Osteocyte (in vitro differentiated cells): ENCODE results near the gene WAC. TPM values are rescaled to one million over a fixed set of nuclear protein-coding genes. Genes with fewer than 3 reads are reported as not detected.
"Not testable (repeated sequence)": the region's sequence is repeated elsewhere in the genome, so short reads cannot be mapped to it uniquely, and the experiment has no call there.

ENCODE experiments used
- DNase-seq: peaks from one replicate; pipeline ENCODE4 v3.0.0; 2021; ENCODE audit warnings: mixed read lengths; ENCODE audit not compliant: unreplicated experiment; ENCODE audit errors: extremely low spot score
- H3K27ac Mint-ChIP-seq: one replicate; pipeline ENCODE4 v1.8.0; 2021; ENCODE audit warnings: mild to moderate bottlenecking, mixed read lengths; ENCODE audit not compliant: unreplicated experiment
- H3K27me3 Mint-ChIP-seq: one replicate; pipeline ENCODE4 v1.8.0; 2021; ENCODE audit warnings: mixed read lengths; ENCODE audit not compliant: unreplicated experiment
- H3K36me3 Mint-ChIP-seq: one replicate; pipeline ENCODE4 v1.8.0; 2021; ENCODE audit warnings: mixed read lengths; ENCODE audit not compliant: unreplicated experiment
- H3K4me1 Mint-ChIP-seq: one replicate; pipeline ENCODE4 v1.8.0; 2021; ENCODE audit warnings: mixed read lengths; ENCODE audit not compliant: unreplicated experiment
- H3K4me3 Mint-ChIP-seq: one replicate; pipeline ENCODE4 v1.8.0; 2021; ENCODE audit warnings: mild to moderate bottlenecking, moderate library complexity, mixed read lengths; ENCODE audit not compliant: unreplicated experiment
- H3K9me3 Mint-ChIP-seq: one replicate; pipeline ENCODE4 v1.8.0; 2021; ENCODE audit warnings: mixed read lengths; ENCODE audit not compliant: unreplicated experiment
- total RNA-seq: library from RNA; stranded (reverse); gene quantifications from 2 replicates; pipeline ENCODE4 v1.2.1, GENCODE V29; 2021
- TF ChIP-seq, protein P1 (sequence below): fragments of 200-600 bp; sonication (generic); IDR thresholded peaks from 2 replicates; pipeline ENCODE4 v1.5.0; 2021; ENCODE audit warnings: antibody characterized with exemption, mild to moderate bottlenecking, moderate library complexity

The WAC gene
- total RNA-seq, 1 donor from 2014 or later, result 110 TPM

DNA sequence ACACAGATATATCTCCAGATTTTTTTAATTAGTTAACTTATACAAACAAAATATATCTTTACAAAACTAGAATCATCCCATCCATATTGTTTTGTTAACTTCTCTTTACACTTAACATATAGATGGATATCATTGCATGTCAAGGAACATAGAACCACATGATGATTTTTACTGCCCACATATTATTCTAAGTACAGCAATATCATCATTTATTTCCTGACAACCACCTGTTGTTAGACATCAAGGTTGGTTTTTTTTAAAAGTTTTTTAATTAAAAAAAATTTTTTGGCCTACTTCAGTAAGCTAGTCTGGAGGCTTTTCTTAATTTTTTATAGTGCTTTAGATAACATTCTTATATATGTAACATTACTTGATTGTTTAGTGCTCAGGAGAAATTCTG lies 105.5 kb downstream of the WAC start:
- Mint-ChIP-seq H3K9me3 (peaks cover 3% of the 10 kb centered on the region), H3K36me3 (no peaks in the 10 kb centered on the region), H3K27ac (no peak overlapping the region), H3K4me3 (no peak overlapping the region), H3K4me1 (no peaks in the 10 kb centered on the region), H3K27me3 (peaks cover 17% of the 10 kb centered on the region)
- DNase-seq, result no peak
- TF ChIP-seq, protein P1, sequence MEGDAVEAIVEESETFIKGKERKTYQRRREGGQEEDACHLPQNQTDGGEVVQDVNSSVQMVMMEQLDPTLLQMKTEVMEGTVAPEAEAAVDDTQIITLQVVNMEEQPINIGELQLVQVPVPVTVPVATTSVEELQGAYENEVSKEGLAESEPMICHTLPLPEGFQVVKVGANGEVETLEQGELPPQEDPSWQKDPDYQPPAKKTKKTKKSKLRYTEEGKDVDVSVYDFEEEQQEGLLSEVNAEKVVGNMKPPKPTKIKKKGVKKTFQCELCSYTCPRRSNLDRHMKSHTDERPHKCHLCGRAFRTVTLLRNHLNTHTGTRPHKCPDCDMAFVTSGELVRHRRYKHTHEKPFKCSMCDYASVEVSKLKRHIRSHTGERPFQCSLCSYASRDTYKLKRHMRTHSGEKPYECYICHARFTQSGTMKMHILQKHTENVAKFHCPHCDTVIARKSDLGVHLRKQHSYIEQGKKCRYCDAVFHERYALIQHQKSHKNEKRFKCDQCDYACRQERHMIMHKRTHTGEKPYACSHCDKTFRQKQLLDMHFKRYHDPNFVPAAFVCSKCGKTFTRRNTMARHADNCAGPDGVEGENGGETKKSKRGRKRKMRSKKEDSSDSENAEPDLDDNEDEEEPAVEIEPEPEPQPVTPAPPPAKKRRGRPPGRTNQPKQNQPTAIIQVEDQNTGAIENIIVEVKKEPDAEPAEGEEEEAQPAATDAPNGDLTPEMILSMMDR, result no peak

DNA sequence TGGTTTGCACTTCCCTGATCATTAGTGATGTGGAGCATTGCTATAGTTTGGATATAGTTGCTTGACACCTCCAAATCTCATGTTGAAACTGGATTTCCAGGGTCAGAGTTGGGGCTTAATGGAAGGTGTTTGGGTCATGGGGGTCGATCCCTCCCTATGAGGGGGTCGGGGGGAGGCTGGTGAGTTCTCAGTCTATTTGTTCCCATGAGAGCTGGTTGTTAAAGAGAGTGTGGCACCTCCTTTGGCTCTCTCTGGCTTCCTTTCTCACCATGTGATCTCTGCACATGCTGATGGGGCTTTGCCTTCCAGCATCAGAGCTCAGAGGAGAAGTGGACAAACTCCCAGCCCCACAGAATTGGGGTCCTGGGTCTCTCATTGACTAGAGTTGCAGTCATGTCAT lies 107.6 kb downstream of the WAC start:
- no peak overlapping the region for H3K4me3 Mint-ChIP-seq
- H3K27ac Mint-ChIP-seq, result no peak overlapping the region
- peak; percentile 53 for DNase-seq
- H3K4me1 Mint-ChIP-seq, result no peaks in the 10 kb centered on the region
- TF ChIP-seq, protein P1, result no peak
- H3K36me3 Mint-ChIP-seq, result no peaks in the 10 kb centered on the region
- H3K9me3 Mint-ChIP-seq, result peaks cover 3% of the 10 kb centered on the region
- H3K27me3 Mint-ChIP-seq, result peaks cover 8% of the 10 kb centered on the region

DNA sequence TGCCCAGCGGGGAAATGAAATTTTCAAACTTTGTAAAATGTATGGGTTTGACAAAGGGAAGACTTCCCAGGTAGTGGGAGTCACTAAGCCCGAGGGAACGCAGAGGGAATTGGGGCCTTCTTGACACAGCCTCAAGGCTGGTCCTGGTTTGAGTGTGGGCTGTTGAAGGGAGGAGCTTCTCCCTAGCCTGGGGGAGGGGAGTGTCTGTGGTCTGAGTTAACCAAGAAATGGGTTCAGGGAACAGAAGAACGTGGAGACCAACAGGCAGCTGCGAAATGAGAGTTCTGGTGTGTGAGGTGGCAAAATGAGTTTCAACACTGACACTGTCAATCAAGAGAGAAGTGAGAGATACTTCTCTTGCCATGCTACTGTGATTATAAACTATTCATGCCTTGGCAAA lies 111.7 kb downstream of the WAC start:
- H3K4me3 Mint-ChIP-seq, result no peak overlapping the region
- peaks cover 15% of the 10 kb centered on the region for H3K27me3 Mint-ChIP-seq
- peaks cover 3% of the 10 kb centered on the region for H3K9me3 Mint-ChIP-seq
- H3K36me3 Mint-ChIP-seq, result no peaks in the 10 kb centered on the region
- no peak for DNase-seq
- no peak overlapping the region for H3K27ac Mint-ChIP-seq
- no peaks in the 10 kb centered on the region for H3K4me1 Mint-ChIP-seq
- TF ChIP-seq, protein P1, result no peak

DNA sequence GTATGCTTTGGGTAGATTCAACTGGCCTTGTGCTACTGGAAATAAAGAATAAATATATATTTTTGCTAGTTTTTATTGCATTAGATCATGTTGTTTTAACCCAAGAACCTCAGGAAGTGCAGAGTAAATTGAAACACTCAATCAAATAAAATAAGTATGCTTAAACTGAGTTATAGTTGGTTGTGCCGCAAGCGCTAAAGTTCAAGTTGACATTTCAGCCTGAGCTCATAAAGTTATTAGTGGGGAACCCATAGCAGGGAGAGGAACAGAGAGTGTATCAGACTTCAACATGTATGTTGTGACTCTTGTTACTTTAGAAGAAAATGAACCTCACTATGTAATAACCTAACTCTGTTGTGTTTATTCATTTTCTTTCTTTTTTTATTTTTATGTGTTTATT lies 119.2 kb downstream of the WAC start:
- H3K4me3 Mint-ChIP-seq, result no peak overlapping the region
- no peak for DNase-seq
- peaks cover 3% of the 10 kb centered on the region for H3K9me3 Mint-ChIP-seq
- TF ChIP-seq, protein P1, result no peak
- H3K27me3 Mint-ChIP-seq, result peaks cover 10% of the 10 kb centered on the region
- no peak overlapping the region for H3K27ac Mint-ChIP-seq
- no peaks in the 10 kb centered on the region for H3K4me1 Mint-ChIP-seq
- H3K36me3 Mint-ChIP-seq, result no peaks in the 10 kb centered on the region

DNA sequence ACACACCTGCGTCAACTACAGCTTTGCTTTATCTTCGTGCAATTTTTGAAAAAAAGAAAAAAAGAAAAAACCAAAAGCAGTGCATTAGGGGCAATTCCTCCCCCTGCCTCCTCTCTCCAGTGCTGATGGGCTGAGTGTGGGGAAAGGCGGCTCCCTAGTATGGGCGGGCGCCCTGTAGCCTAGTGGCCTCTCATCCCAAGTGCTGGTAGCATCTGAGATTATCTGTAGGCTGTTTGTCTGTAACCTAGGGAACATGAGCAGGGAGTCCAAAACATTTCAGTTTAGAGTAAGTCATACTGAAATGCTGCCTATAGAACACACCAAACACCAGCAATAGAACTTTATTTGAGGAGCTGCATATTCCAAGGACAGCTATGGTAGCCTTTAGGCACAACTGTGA lies 119.8 kb downstream of the WAC start:
- peaks cover 8% of the 10 kb centered on the region for H3K27me3 Mint-ChIP-seq
- no peaks in the 10 kb centered on the region for H3K36me3 Mint-ChIP-seq
- no peak overlapping the region for H3K27ac Mint-ChIP-seq
- no peaks in the 10 kb centered on the region for H3K4me1 Mint-ChIP-seq
- peaks cover 3% of the 10 kb centered on the region for H3K9me3 Mint-ChIP-seq
- DNase-seq, result no peak
- H3K4me3 Mint-ChIP-seq, result no peak overlapping the region
- TF ChIP-seq, protein P1, result no peak

DNA sequence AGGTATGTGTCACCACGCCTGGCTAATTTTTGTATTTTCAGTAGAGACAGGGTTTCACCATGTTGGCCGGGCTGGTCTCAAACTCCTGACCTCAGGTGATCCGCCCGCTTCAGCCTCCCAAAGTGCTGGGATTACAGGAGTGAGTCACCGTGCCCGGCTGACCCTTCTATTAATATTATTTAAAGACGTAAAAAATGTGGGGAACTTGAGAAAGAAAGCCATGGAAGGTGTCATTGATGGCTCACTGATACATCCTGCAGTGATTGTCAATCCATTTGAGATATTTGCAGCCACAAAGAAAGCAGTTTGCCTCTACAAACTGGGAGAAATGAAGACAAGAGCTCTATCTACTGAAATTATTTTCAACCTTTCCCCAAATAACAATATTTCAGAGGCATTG lies 125.9 kb downstream of the WAC start:
- peaks cover 12% of the 10 kb centered on the region for H3K4me1 Mint-ChIP-seq
- not testable (repeated sequence) for H3K4me3 Mint-ChIP-seq, H3K27ac Mint-ChIP-seq, H3K9me3 Mint-ChIP-seq, H3K36me3 Mint-ChIP-seq, DNase-seq, H3K27me3 Mint-ChIP-seq
